Lower lobe of right lung (tissue), 2 donors: Measurements from ENCODE around the gene IGFL3. TPM values are rescaled to one million over a fixed set of nuclear protein-coding genes. Genes with fewer than 3 reads are reported as not detected.
"Not testable (repeated sequence)": the region's sequence is repeated elsewhere in the genome, so short reads cannot be mapped to it uniquely, and the experiment has no call there.

ENCODE experiments used
- ATAC-seq, 2 donors: fragments of 200-7000 bp; cut with Tn5 transposase; one replicate each; pipeline ENCODE4 v1.9.1; 2020 to 2022; ENCODE audit warnings: mild to moderate bottlenecking in 2 of 2, moderate library complexity in 2 of 2
- DNase-seq: peaks from one replicate; pipeline ENCODE4 v3.0.0-alpha.2; 2020
- H3K27ac ChIP-seq: fragments of 200-600 bp; one replicate; pipeline ENCODE4 v1.8.0; 2022
- H3K27me3 ChIP-seq: fragments of 200-600 bp; one replicate; pipeline ENCODE4 v1.8.0; 2022; ENCODE audit warnings: low read depth
- H3K36me3 ChIP-seq: fragments of 200-600 bp; one replicate; pipeline ENCODE4 v1.8.0; 2022; ENCODE audit warnings: mild to moderate bottlenecking
- H3K4me1 ChIP-seq: fragments of 200-600 bp; one replicate; pipeline ENCODE4 v1.8.0; 2022
- H3K4me3 ChIP-seq: fragments of 200-600 bp; one replicate; pipeline ENCODE4 v1.8.0; 2022; ENCODE audit warnings: mild to moderate bottlenecking
- H3K9me3 ChIP-seq: fragments of 200-600 bp; one replicate; pipeline ENCODE4 v1.8.0; 2022
- CTCF ChIP-seq: fragments of 200-600 bp; IDR thresholded peaks from one replicate; pipeline ENCODE4 v1.8.0; 2022; ENCODE audit warnings: antibody characterized with exemption, mild to moderate bottlenecking
- intact Hi-C: fragments of 100-400 bp; cut with DNase I; formaldehyde crosslinking; loops from one replicate; pipeline ENCODE4 v1.11.0; 2022
- long read RNA-seq: library from polyadenylated mRNA; unstranded; transcript quantifications from one replicate; pipeline ENCODE4 v2.0.0, GENCODE V29; 2021
- total RNA-seq: library from RNA; stranded (reverse); fragmentation: NEBNext Ultra II Directional; extraction: Animal tissue kit (Norgen Biotek cat#: 25700); gene quantifications from one replicate; pipeline ENCODE4 v1.2.1, GENCODE V29; 2021
- donor health status: DM: no; HTN: yes; CAD: no; lungs with severe emphysema.

IGFL3 gene
- not detected for total RNA-seq
- long read RNA-seq = 0 reads

- DNase-seq = no peak
- peak; percentile 28 to 42 for ATAC-seq
- peaks cover 27% of the 10 kb centered on the region for H3K27me3 ChIP-seq
- no peak within 1 kb of the TSS for H3K4me3 ChIP-seq
- H3K27ac ChIP-seq = no peak within 1 kb of the TSS
- H3K9me3 ChIP-seq = no peaks in the 10 kb centered on the region
- no peaks in the 10 kb centered on the region for H3K36me3 ChIP-seq
- TF ChIP-seq CTCF = no peak
- no peaks in the 10 kb centered on the region for H3K4me1 ChIP-seq
- intact Hi-C loops = no loop called here
These were observed at the start of gene IGFL3 for GRCh38 chr19:46124638-46125115. Gene IGFL3 (minus strand): TSS chr19:46124688. CDS start chr19:46124649, 39 bp downstream.

- no peak for ATAC-seq
- Histone ChIP-seq H3K27ac (no peak overlapping the region), H3K36me3 (no peaks in the 10 kb centered on the region), H3K4me1 (no peaks in the 10 kb centered on the region), H3K27me3 (peaks cover 9% of the 10 kb centered on the region), H3K9me3 (no peaks in the 10 kb centered on the region), H3K4me3 (no peak overlapping the region)
- intact Hi-C loops = no loop called here
- no peak for DNase-seq
- TF ChIP-seq CTCF = no peak
These were observed 49.5 kb upstream of the IGFL3 start for GRCh38 chr19:46173886-46174480.

GRCh38 chr19:46162731-46163130 lies 38.2 kb upstream of the IGFL3 start:
- no peak overlapping the region for H3K27ac ChIP-seq
- no peaks in the 10 kb centered on the region for H3K36me3 ChIP-seq
- no peak for ATAC-seq
- H3K27me3 ChIP-seq = peaks cover 16% of the 10 kb centered on the region
- intact Hi-C loops = no loop called here
- H3K4me3 ChIP-seq = no peak overlapping the region
- no peak for TF ChIP-seq CTCF
- H3K9me3 ChIP-seq = no peaks in the 10 kb centered on the region
- no peak for DNase-seq
- H3K4me1 ChIP-seq = no peaks in the 10 kb centered on the region

GRCh38 chr19:46161642-46162257 lies 37.3 kb upstream of the IGFL3 start:
- intact Hi-C loops, H3K4me3 ChIP-seq, ATAC-seq, H3K36me3 ChIP-seq, DNase-seq, H3K27ac ChIP-seq, H3K4me1 ChIP-seq, H3K9me3 ChIP-seq: not testable (repeated sequence)
- peaks cover 11% of the 10 kb centered on the region for H3K27me3 ChIP-seq

GRCh38 chr19:46160233-46160775 lies 35.8 kb upstream of the IGFL3 start:
- Histone ChIP-seq H3K27ac (no peak overlapping the region), H3K36me3 (no peaks in the 10 kb centered on the region), H3K4me3 (no peak overlapping the region), H3K9me3 (no peaks in the 10 kb centered on the region), H3K4me1 (no peaks in the 10 kb centered on the region), H3K27me3 (peaks cover 26% of the 10 kb centered on the region)
- DNase-seq (no peak), ATAC-seq (no peak)
- intact Hi-C loops = no loop called here
- TF ChIP-seq CTCF = no peak
